ENCODE data around the gene TUSC2. TPM values are rescaled to one million over a fixed set of nuclear protein-coding genes. Genes with fewer than 3 reads are reported as not detected.

The TUSC2 gene
- total RNA-seq, 2 donors from 2014 or later = 16.2 to 16.8 TPM

DNA sequence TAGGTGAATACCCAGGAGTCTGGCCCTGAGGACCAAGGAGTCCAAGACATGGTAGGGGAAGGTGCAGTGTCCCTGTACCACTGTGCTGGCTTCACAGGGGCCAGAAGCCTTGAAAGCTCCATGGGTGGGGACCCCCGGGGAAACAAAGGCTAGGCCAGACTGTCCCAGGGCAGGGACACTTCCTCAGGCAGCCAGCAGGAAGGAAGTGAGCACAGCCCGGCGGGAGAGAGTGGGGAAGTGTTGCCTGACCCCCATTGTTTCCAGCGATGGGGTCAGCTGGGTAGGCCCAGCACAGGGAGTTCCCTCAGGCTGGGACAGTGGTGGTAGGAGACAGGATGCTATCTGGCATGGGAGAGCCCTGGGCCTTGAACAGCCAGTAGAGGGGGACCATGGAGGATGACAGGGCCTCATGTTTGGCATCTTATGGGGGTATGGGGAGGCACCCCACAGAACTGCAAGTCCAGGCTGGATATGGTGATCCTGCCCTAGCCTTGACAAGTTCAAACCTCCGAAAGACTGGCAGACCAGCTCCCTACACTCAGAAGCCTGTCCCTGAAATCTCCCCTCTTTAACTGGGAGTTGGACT, 4.3 kb downstream of the TUSC2 start:
- DNase-seq (no peak), ATAC-seq (replicated peaks in 1 of 2) (no peak)
- Mint-ChIP-seq H3K4me3 (no peak overlapping the region), H3K36me3 (ENCODE audit: insufficient read depth in 2 of 2) (no peaks in the 10 kb centered on the region), H3K4me1 (ENCODE audit: low read depth) (peaks cover 51% of the 10 kb centered on the region), H3K27ac (no peak overlapping the region), H3K9me3 (no peaks in the 10 kb centered on the region), H3K27me3 (ENCODE audit: low read depth) (no peaks in the 10 kb centered on the region)

GRCh38 chr3:50323092-50323600, 4.9 kb downstream of the TUSC2 start:
- Mint-ChIP-seq H3K27ac (no peak overlapping the region), H3K4me1 (ENCODE audit: low read depth) (peaks cover 49% of the 10 kb centered on the region), H3K27me3 (ENCODE audit: low read depth) (no peaks in the 10 kb centered on the region), H3K36me3 (ENCODE audit: insufficient read depth in 2 of 2) (no peaks in the 10 kb centered on the region), H3K4me3 (peak overlapping the region in 1 of 2 donors; percentile 37), H3K9me3 (no peaks in the 10 kb centered on the region)
- ATAC-seq (replicated peaks in 1 of 2) = no peak
- no peak for DNase-seq

GRCh38 chr3:50322386-50323091, 5.5 kb downstream of the TUSC2 start, which contains the start of gene HYAL2:
TSS of gene HYAL2 (minus strand) at chr3:50322745. CDS start at chr3:50320489, 2,256 bp downstream.
- peak within 1 kb of the TSS; percentile 82 for H3K4me3 Mint-ChIP-seq
- no peak for ATAC-seq (replicated peaks in 1 of 2)
- H3K9me3 Mint-ChIP-seq = no peaks in the 10 kb centered on the region
- no peaks in the 10 kb centered on the region for H3K36me3 Mint-ChIP-seq (ENCODE audit: insufficient read depth in 2 of 2)
- peak within 1 kb of the TSS; percentile 96 for H3K27ac Mint-ChIP-seq
- DNase-seq = no peak
- H3K27me3 Mint-ChIP-seq (ENCODE audit: low read depth) = no peaks in the 10 kb centered on the region
- H3K4me1 Mint-ChIP-seq (ENCODE audit: low read depth) = peaks cover 48% of the 10 kb centered on the region

- Mint-ChIP-seq H3K36me3 (ENCODE audit: insufficient read depth in 2 of 2) (no peaks in the 10 kb centered on the region), H3K27ac (peak overlapping the region; percentile 96), H3K27me3 (ENCODE audit: low read depth) (no peaks in the 10 kb centered on the region), H3K9me3 (no peaks in the 10 kb centered on the region), H3K4me3 (peak overlapping the region; percentile 82), H3K4me1 (ENCODE audit: low read depth) (peaks cover 48% of the 10 kb centered on the region)
- DNase-seq = no peak
- no peak for ATAC-seq (replicated peaks in 1 of 2)
Observed at GRCh38 chr3:50322115-50322385, 6.0 kb downstream of the TUSC2 start.

DNA sequence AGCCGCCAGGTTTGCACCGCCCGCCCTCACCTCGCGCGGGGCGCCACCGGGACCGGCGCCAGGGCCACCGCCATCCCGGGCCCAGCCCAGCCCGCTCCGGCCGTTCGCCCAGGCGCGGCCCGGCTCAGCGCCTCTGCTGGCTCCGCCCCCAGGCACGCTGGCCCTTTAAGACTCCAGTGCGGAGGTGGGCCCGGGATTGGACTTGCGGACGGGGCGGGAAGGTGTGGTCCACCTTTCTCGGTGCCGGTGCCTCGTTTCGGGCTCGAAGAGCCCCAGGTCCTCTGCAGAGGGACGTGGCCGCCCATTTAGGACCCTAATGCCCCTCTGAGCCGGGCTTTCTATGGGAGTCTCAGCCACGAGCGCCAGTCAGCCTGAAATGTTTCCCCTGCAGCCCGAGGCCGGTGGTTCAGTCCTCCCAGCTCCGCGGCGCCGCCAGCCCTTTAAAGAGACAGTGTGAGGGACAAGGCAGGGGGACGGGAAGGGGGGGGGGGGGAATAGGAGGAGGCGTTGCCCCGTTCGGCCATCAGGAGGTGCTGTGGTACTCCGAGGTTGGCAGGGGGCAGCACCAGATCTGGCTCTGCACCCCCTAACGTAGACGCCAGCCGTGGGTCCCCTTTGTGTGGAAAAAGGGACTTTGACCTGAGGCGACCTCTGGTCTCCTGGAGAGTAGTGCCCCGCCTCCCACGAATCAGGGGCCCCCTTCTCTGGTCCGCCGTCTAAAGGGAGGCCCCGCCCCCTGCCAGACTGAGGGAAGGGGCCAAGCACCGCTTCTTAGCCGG, 6.5 kb downstream of the TUSC2 start:
- ATAC-seq (replicated peaks in 1 of 2) = peak; percentile 82
- peak; percentile 88 for DNase-seq
- Mint-ChIP-seq H3K4me3 (peak overlapping the region; percentile 82), H3K4me1 (ENCODE audit: low read depth) (peaks cover 48% of the 10 kb centered on the region), H3K36me3 (ENCODE audit: insufficient read depth in 2 of 2) (no peaks in the 10 kb centered on the region), H3K27me3 (ENCODE audit: low read depth) (no peaks in the 10 kb centered on the region), H3K9me3 (no peaks in the 10 kb centered on the region), H3K27ac (peak overlapping the region; percentile 96)

DNA sequence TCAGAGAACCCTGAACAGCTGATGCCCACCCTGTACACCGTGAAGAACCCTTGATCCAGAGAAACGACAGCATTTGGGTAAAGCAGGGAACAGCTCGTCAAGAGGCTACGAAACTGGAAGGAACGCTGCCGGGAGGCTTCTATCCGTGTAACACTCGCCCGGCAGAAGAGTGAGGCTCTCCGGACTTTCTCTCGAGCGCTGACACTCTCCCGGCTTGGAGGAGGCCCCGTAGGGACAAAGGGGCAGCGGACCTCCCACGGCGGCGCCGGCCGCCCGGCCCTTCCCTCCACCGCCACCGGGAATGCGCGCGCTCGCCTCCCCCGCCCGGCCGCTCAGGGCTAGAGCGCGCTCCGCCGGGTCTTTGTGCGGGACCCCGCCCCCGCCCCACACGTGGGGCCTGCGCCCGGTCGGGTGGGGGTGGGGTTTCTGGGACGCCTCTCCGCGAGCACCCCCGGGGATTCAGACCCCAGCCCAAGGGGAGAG, 7.1 kb downstream of the TUSC2 start:
- peak; percentile 58 to 61 for ATAC-seq (replicated peaks in 1 of 2)
- Mint-ChIP-seq H3K36me3 (ENCODE audit: insufficient read depth in 2 of 2) (no peaks in the 10 kb centered on the region), H3K4me3 (peak overlapping the region; percentile 77 to 90), H3K27me3 (ENCODE audit: low read depth) (no peaks in the 10 kb centered on the region), H3K4me1 (ENCODE audit: low read depth) (peaks cover 47% of the 10 kb centered on the region), H3K9me3 (no peaks in the 10 kb centered on the region), H3K27ac (peak overlapping the region; percentile 66)
- DNase-seq = peak; percentile 66 to 68

GRCh38 chr3:50319894-50320625, 8.0 kb downstream of the TUSC2 start:
- no peak for ATAC-seq (replicated peaks in 1 of 2)
- no peaks in the 10 kb centered on the region for H3K9me3 Mint-ChIP-seq
- H3K4me1 Mint-ChIP-seq (ENCODE audit: low read depth) = peaks cover 41% of the 10 kb centered on the region
- DNase-seq = no peak
- no peaks in the 10 kb centered on the region for H3K27me3 Mint-ChIP-seq (ENCODE audit: low read depth)
- no peaks in the 10 kb centered on the region for H3K36me3 Mint-ChIP-seq (ENCODE audit: insufficient read depth in 2 of 2)
- H3K27ac Mint-ChIP-seq = no peak overlapping the region
- peak overlapping the region; percentile 77 to 90 for H3K4me3 Mint-ChIP-seq

- H3K36me3 Mint-ChIP-seq (ENCODE audit: insufficient read depth in 2 of 2) = no peaks in the 10 kb centered on the region
- peaks cover 36% of the 10 kb centered on the region for H3K4me1 Mint-ChIP-seq (ENCODE audit: low read depth)
- H3K27me3 Mint-ChIP-seq (ENCODE audit: low read depth) = no peaks in the 10 kb centered on the region
- no peak for DNase-seq
- ATAC-seq (replicated peaks in 1 of 2) = no peak
- H3K4me3 Mint-ChIP-seq = peak overlapping the region; percentile 0 to 18
- H3K9me3 Mint-ChIP-seq = no peaks in the 10 kb centered on the region
- H3K27ac Mint-ChIP-seq = no peak overlapping the region
Observed at GRCh38 chr3:50319181-50319893, 8.7 kb downstream of the TUSC2 start.

DNA sequence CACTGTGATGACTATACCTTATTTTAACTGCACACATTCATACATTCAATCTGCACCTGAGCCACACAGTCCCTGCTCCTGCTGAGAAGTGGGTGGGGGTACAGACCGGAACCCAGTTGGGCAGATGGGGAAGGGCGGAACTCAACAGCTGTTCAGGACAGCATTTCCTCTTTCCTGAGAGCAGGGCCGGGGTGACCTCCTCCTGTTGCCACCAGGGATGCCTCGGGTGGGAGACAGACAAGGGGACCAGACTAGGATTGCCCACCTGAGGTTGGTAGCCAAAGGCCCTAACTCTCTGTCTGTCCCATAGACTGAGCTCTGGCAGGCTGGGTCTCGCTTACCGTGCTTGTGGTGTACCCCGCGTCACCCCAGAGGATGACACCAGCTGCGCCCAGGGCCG, 9.4 kb downstream of the TUSC2 start:
- Mint-ChIP-seq H3K4me1 (ENCODE audit: low read depth) (peaks cover 39% of the 10 kb centered on the region), H3K9me3 (no peaks in the 10 kb centered on the region), H3K27me3 (ENCODE audit: low read depth) (no peaks in the 10 kb centered on the region), H3K36me3 (ENCODE audit: insufficient read depth in 2 of 2) (no peaks in the 10 kb centered on the region), H3K4me3 (no peak overlapping the region), H3K27ac (no peak overlapping the region)
- no peak for ATAC-seq (replicated peaks in 1 of 2)
- no peak for DNase-seq

- no peak for DNase-seq
- H3K4me3 Mint-ChIP-seq = no peak overlapping the region
- no peak overlapping the region for H3K27ac Mint-ChIP-seq
Observed at GRCh38 chr3:50318163-50318562, 9.9 kb downstream of the TUSC2 start.

GRCh38 chr3:50317300-50317699, 10.7 kb downstream of the TUSC2 start:
- Mint-ChIP-seq H3K27me3 (ENCODE audit: low read depth) (no peaks in the 10 kb centered on the region), H3K36me3 (ENCODE audit: insufficient read depth in 2 of 2) (no peaks in the 10 kb centered on the region), H3K27ac (no peak overlapping the region), H3K4me3 (no peak overlapping the region), H3K4me1 (ENCODE audit: low read depth) (peaks cover 39% of the 10 kb centered on the region), H3K9me3 (no peaks in the 10 kb centered on the region)
- DNase-seq = no peak
- no peak for ATAC-seq (replicated peaks in 1 of 2)

More at GRCh38 chr3:50318163-50318562, 9.9 kb downstream of the TUSC2 start:
- no peak for ATAC-seq (replicated peaks in 1 of 2)
- Mint-ChIP-seq H3K36me3 (ENCODE audit: insufficient read depth in 2 of 2) (no peaks in the 10 kb centered on the region), H3K9me3 (no peaks in the 10 kb centered on the region), H3K4me1 (ENCODE audit: low read depth) (peaks cover 39% of the 10 kb centered on the region), H3K27me3 (ENCODE audit: low read depth) (no peaks in the 10 kb centered on the region)

GRCh38 chr3:50316657-50317242, 11.3 kb downstream of the TUSC2 start:
- no peaks in the 10 kb centered on the region for H3K27me3 Mint-ChIP-seq (ENCODE audit: low read depth)
- peak; percentile 30 to 38 for ATAC-seq (replicated peaks in 1 of 2)
- no peaks in the 10 kb centered on the region for H3K9me3 Mint-ChIP-seq
- H3K27ac Mint-ChIP-seq = peak overlapping the region; percentile 13
- peak in 1 of 2 donors; percentile 49 for DNase-seq
- peak overlapping the region; percentile 16 to 66 for H3K4me3 Mint-ChIP-seq
- no peaks in the 10 kb centered on the region for H3K36me3 Mint-ChIP-seq (ENCODE audit: insufficient read depth in 2 of 2)
- H3K4me1 Mint-ChIP-seq (ENCODE audit: low read depth) = peaks cover 39% of the 10 kb centered on the region

Measured in activated T-cell treated with anti-CD3 and anti-CD28 coated beads, Interleukin-2, amount 50 U/mL, for 72 hours (primary cell).